ENCODE data around the gene MAP2K5. TPM values are rescaled to one million over a fixed set of nuclear protein-coding genes. Genes with fewer than 3 reads are reported as not detected.

Gene MAP2K5
- total and polyA plus RNA-seq, 10 of the 15 experiments (the other 5 are each of a cell fraction or from before 2014, with no cell fraction given): 1.3 to 19.4 (median 9.6) TPM

DNA sequence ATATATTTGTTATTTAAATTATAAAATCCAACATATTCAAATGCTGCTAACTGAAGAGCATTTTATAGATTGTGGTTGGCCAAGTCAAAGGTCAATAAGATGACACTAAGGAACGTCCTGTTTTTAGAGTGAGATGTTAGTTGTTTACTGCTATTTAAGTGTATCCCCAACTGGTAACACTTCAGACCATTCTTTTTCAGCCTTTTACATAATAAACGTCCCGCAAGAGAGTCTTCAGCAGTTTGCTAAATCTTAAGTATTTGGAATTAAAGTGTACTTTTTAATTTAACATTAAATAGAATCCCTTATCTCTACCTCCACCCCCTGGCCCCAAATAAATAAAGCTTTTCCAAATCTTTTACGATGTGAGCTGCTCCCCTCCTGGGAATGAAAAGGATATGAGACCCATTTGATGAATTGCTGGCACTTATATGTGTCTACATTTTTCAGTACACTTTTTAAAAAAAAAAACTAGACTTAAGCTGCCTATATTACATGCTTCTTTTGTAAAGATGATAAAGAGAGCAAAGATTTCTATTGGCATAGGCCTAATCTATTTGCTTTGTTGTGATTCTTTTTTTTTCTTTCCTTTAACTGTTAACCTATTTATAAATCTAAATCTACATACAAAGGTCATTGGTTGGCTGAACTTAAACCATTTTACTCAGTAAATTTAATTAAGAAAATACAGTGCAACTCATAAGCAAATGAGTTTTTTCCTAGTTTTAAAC, 181.0 kb downstream of the MAP2K5 start (continued):
- TF ChIP-seq USF1 (IDR thresholded peaks at IDR 0.05; ENCODE audit: borderline replicate concordance, extremely low read length, insufficient read depth, low read depth, low read length) (no peak), SIX5 (IDR thresholded peaks at IDR 0.05; ENCODE audit: low read depth, low read length, severe bottlenecking) (no peak), MYB (IDR thresholded peaks at IDR 0.05; ENCODE audit: borderline replicate concordance, low read depth, low read length) (no peak), HDGF (IDR thresholded peaks at IDR 0.05) (no peak), PAX8 (IDR thresholded peaks at IDR 0.05) (no peak), IRF5 (IDR thresholded peaks at IDR 0.05; ENCODE audit: borderline replicate concordance) (no peak), WRNIP1 (IDR thresholded peaks at IDR 0.05; ENCODE audit: borderline replicate concordance, low read depth, low read length) (no peak), POLR2AphosphoS5 (IDR thresholded peaks at IDR 0.05; ENCODE audit: low read length) (no peak), NR2C2 (IDR thresholded peaks at IDR 0.05; ENCODE audit: borderline replicate concordance, control insufficient read depth, insufficient read length, low read depth) (no peak)
- TF ChIP-seq, protein P1, sequence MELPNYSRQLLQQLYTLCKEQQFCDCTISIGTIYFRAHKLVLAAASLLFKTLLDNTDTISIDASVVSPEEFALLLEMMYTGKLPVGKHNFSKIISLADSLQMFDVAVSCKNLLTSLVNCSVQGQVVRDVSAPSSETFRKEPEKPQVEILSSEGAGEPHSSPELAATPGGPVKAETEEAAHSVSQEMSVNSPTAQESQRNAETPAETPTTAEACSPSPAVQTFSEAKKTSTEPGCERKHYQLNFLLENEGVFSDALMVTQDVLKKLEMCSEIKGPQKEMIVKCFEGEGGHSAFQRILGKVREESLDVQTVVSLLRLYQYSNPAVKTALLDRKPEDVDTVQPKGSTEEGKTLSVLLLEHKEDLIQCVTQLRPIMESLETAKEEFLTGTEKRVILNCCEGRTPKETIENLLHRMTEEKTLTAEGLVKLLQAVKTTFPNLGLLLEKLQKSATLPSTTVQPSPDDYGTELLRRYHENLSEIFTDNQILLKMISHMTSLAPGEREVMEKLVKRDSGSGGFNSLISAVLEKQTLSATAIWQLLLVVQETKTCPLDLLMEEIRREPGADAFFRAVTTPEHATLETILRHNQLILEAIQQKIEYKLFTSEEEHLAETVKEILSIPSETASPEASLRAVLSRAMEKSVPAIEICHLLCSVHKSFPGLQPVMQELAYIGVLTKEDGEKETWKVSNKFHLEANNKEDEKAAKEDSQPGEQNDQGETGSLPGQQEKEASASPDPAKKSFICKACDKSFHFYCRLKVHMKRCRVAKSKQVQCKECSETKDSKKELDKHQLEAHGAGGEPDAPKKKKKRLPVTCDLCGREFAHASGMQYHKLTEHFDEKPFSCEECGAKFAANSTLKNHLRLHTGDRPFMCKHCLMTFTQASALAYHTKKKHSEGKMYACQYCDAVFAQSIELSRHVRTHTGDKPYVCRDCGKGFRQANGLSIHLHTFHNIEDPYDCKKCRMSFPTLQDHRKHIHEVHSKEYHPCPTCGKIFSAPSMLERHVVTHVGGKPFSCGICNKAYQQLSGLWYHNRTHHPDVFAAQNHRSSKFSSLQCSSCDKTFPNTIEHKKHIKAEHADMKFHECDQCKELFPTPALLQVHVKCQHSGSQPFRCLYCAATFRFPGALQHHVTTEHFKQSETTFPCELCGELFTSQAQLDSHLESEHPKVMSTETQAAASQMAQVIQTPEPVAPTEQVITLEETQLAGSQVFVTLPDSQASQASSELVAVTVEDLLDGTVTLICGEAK (IDR thresholded peaks at IDR 0.05; ENCODE audit: borderline replicate concordance): no peak

Data from GM12878 (cell line).